Activated T-cell treated with anti-CD3 and anti-CD28 coated beads for 48 hours (primary cell): ENCODE measurements around the gene GPR150.
A peak's percentile ranks its signal among the peaks of the same experiment; 100 is the strongest.
"Not testable (repeated sequence)": the region's sequence is repeated elsewhere in the genome, so short reads cannot be mapped to it uniquely, and the experiment has no call there.

ENCODE experiments used
- DNase-seq: peaks from one replicate; pipeline ENCODE4 v3.0.0-alpha.2; 2020; ENCODE audit warnings: low read depth

GPR150 gene

DNA sequence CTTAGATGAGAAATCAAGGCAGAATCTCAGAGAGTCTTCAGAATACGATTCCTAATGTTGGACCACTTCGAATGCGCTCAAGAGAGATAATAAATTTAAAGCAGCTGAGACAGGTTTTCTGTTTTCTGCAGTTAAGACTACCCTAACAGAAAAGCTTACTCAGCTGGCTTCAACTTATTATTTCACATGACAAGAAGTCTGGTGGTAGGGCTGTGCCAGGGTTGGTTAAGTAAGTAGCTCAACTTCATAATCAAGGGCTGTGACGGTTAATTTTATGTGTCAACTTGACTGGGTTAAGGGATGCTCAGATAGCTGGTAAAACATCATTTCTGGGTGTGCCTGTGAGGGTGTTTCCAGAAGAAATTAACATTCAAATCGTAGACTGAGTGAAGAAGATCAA, 3.8 kb downstream of the GPR150 start:
- no peak for DNase-seq

DNA sequence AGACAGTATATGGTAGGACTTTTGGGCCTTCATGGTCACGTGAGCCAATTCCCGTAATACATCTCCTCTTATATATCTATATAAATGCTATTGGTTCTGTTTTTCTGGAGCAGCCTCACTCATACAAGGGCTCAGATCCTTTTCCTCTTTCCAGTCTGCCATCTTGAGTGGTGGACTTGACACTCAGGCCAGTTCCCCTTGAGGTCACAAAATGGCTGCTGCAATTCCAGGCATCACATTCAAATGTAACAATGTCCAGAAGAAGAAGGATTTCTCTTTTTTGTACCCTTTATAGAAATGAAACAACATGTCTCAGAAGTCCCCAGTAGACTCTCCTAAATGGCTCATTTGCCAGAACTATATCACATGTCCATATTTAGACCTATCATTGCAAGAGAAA, 4.5 kb downstream of the GPR150 start:
- DNase-seq = no peak

DNA sequence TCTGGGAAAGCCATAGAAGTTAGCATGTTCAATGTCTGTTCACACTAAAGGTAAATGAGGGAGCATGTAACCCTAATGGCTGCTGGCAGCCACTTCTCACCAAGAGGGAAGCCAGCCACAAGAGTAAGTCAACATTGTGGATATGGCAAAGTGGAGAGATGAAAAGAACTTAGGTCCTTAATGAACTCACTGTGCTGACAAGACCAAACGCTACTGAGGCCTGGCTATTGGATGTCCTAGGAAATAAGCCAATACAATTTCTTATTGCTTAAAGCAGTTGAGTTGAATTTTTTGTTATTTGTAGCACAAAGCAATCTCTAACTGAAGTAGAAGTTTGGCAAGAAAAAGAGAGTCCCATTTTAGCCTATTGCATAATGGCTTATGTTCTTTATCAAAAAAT, 6.8 kb downstream of the GPR150 start:
- no peak for DNase-seq

DNA sequence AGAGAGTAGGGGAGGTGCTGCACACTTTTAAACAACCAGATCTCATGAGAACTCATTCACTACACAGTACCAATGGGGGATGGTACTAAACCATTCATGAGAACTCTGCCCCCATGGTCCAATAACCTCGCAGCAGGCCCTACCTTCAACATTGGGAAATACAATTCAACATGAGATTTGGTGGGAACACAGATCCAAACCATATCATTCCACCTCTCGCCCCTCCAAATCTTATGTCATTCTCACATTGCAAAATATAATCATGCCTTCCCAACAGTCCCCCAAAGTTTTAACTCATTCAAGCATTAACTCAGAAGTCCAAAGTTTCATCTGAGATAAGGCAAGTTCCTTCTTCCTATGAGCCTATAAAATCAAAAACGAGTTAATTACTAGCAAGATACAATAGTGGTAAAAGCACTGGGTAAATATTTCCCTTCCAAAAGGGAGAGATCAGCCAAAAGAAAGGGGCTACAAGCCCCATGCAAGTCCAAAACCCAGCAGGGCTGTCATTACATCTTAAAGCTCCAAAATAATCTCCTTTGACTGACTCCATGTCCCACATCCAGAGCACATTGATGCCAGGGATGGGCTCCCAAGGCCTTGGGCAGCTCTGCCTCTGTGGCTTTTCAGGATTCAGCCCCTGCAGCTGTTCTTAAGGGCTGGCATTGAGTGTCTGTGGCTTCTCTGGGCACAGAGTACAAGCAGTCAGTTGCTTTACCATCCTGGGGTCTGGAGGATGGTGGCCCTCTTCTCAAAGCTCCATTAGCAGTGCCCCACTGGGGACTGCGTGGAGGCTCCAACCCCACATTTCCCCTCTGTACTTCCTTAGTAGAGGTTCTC, 8.3 kb downstream of the GPR150 start:
- no peak for DNase-seq

DNA sequence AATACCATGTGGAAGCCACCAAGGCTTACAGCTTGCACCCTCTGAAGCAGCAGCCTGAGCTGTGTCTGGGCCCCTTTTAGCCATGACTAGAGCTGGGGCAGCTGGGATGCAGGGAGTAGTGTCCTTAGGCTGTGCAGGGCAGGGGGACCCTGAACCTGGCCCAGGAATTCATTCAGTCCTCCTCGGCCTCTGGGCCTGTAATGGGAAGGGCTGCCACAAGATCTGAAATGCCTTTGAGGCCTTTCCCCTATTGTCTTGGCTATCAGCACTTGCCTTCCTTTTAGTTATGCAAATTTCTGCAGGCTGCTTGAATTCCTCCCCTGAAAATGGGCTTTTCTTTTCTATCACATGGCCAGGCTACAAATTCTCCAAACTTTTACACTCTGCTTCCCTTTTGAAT, 9.0 kb downstream of the GPR150 start:
- no peak for DNase-seq

DNA sequence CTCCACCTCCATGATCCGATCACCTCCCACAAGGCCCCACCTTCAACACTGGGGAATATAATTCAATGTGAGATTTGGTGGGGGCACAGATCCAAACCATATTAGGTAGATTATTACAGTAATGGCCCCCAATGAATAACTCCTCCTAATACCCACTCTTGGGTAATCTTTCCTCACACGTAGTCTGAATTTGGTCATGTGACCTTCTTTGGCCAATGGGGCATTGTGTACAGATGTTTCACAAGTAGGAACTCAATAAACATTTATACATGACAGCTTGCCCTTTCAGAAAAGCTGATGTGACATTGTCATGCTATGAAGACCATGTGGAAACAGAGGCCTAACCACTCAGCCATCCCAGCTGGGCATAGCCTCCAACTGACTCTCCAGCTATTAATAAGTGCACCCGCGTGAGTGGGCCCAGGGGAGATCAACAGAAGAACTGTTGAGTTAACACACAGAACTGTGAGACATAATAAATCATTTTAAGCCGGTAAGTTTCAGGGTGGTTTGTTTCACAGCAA, 10.6 kb downstream of the GPR150 start:
- no peak for DNase-seq

DNA sequence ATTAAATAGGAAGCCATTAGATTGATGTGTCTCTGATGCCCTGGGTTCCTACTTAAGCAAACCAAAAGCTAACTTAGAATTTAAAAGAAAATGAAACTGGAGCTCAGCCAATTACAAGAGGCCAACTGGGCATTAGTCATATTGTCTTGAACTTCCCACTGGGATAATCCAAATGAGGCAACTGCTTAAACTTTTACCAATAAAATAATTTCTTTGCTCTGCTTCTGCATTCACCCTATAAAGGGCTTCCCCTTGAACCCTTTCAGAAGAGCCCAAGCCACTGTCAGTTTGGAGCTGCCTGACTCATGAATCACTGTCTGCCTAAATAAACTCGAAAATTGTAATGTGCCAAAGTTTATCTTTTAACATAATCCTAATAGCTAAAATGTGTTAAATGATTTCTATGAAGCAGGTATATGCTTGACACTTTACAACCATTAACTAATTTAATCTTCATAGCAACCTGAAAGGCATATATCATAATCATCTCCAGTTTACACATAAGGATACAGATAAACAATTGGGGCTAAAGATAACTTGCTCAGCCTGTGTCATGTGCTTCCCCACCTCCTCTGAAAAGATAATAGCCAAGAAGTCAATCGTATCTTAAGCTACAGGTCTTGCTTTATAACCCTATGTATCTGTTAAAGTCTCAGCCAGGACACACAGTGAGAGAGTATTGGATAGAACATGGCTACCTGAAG, 11.5 kb downstream of the GPR150 start:
- no peak for DNase-seq

DNA sequence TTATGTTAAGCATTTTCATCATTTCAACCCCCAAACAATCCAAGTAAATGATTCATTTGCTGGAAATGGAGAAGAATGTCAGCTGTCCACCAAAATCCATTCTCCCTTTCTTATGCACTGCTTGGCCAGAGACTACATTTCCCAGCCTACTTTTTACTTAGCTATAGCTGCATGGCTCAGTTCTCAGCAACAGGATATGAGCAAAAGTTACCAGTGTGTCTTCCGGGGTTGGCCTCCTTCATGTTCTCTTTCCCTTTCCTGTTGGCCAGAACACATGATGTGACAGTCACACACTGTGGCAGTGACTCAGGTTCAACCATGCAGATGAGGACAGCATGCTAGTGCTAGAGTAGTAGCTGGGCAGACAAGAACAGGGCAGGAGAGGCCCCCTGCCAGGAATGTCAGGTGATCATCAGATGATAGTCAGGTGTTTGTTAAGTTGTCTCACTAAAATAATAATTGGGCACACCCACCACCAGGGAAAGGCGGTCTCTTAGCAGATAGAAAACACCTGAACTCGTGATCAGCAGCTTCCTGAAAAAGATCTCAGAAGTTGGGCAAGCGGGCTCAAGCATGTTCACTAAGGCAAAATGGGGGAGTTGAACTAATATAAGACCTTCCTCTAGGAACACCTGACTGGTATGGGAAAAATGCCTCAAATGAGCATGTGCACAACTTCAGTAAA, 12.2 kb downstream of the GPR150 start:
- DNase-seq = peak; percentile 50

DNA sequence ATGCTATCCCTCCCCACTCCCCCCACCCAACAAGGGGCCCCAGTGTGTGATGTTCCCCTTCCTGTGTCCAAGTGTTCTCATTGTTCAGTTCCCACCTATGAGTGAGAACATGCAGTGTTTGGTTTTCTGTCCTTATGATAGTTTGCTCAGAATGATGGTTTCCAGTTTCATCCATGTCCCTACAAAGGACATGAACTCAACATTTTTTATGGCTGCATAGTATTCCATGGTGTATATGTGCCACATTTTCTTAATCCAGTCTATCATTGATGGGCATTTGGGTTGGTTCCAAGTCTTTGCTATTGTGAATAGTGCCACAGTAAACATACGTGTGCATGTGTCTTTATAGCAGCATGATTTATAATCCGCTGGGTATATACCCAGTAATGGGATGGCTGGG, 13.1 kb downstream of the GPR150 start:
- not testable (repeated sequence) for DNase-seq

DNA sequence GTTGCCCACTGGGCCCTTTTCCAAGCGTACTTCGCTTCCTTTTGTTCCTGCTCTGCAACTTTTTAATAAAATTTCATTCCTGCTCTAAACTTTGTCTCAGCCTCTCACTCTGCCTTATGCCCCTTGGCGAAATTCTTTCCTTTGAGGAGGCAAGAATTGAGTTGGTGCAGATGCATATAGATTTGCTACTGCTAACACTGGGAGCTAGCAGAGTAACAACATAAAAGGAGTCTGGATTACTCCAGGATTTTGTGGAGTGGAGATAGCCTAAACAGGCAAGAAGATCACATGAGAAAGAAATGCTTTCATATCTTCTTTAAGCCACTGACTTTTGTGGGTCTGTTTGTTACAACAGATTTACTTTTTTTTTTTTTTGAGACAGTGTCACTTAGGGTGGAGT, 13.8 kb downstream of the GPR150 start:
- DNase-seq = no peak

DNA sequence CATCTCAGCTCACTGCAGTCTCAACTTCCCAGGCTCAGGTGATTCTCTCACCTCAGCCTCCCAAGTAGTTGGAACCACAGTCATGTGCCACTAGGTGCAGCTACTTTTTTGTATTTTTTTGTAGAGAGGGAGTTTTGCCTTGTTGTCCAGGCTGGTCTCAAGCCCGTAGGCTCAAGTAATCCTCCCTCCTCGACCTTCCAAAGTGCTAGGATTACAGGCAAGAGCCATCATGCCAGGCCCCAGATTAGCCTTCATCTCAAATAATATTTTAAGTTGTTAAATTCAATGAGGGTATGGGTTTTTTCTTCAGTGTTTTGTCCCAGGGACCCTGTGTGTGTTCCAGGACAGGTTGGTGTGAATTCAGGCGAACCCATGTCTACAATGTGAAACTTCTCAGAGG, 14.2 kb downstream of the GPR150 start:
- DNase-seq = no peak

DNA sequence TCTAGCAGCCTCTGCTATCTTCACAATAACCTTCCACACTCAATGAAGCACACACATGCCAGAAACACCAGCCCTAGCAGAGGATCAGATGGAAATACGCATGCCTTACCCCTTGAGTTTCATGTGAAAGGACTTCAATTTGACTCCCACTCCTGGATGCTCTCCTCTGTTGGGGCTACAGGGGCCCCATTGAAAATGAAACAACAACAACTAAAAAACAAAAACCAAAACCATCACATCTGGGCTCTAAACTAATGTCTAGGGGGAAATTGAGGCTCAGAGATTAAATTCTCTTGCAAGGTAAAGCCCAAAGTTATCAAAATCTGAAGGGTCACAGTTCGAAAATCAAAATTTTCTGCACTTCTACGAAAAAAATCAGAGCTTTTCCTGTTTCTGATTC, 18.7 kb downstream of the GPR150 start:
- DNase-seq = no peak

DNA sequence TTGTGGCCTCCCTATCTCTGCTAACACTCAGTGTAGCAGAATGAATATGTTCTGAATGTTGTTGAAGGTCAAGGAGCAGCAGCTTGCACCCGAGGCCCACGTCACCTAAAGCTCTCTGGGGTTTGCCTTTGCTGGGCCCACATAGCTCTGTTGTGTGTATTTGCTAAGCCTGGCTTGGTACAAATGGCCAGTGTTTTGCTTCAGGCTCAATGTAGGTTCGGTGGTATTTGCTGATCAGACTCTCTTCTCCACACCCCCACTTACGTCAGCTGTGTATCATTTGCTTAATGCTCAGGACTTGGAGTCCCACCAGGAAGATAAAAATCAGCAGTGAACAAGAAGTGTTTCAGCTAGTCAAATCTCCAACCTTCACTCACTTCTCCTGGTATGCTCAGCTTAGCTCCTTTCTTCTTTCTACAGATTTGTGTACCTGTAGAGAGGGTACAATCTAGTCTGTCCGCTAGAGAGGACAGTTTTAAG, 21.9 kb downstream of the GPR150 start:
- DNase-seq = no peak

DNA sequence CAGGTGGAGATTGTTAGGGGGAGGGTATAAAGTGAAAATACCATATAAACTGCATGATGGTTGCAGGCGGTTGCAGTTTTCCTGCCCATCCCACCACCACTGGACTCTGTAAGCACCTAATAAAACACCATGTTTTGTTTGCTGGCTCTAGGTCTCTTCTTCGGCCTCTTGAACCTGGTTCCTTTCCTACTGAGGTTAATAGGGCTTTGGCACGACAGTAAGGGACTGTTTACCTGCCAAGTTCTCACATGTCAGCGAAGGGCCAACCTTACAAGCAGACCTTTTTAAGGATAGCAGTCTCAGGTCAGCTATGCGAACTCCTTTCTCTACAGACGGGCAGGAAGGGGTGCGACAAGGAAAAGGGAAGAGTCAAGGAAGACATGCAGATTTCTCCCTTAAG, 23.3 kb downstream of the GPR150 start:
- DNase-seq = no peak

DNA sequence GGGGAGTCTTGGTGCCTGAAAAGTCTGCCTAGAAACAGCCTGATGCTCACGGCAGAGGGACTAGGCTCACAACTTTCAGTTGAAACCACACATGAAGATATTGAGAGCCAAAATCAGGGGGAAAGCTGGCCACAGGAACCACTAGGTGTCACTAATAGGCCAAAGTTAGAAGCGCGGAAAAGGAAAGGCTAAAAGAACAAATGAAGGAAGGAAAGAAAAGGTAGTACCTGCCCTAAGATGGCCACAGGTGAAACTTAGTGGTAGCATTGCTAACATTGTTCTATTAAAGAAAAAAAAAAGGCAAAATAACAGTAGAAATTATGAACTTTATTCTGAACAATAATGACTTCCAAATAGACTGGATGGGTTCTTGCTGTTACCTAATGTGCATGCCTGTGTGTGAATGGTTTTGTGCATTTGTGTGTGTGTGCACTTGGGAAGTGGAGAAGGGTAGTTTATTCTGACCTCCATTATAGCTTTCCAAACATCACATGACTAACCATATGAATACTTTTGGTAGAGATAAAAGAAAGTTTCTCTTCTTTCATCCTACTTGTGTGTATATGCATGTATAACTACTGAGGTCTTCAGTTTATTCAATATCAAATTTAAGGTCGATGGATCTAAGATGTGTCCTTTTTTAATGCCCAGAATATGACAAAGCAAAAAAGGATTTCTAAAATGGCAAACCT, 24.6 kb downstream of the GPR150 start:
- DNase-seq = peak; percentile 24

DNA sequence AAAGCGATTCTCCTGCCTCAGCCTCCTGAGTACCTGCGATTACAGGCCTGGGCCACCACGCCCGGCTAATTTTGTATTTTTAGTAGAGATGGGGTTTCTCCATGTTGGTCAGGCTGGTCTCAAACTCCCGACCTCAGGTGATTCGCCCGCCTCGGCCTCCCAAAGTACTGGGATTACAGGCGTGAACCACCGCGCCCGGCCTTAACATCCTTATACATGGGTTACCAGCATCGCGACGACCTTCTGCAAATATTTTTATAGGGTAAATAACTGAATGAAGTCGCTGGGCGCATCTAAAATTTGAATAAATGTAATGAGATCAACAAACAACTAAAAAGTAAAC, 26.3 kb downstream of the GPR150 start:
- DNase-seq = not testable (repeated sequence)

DNA sequence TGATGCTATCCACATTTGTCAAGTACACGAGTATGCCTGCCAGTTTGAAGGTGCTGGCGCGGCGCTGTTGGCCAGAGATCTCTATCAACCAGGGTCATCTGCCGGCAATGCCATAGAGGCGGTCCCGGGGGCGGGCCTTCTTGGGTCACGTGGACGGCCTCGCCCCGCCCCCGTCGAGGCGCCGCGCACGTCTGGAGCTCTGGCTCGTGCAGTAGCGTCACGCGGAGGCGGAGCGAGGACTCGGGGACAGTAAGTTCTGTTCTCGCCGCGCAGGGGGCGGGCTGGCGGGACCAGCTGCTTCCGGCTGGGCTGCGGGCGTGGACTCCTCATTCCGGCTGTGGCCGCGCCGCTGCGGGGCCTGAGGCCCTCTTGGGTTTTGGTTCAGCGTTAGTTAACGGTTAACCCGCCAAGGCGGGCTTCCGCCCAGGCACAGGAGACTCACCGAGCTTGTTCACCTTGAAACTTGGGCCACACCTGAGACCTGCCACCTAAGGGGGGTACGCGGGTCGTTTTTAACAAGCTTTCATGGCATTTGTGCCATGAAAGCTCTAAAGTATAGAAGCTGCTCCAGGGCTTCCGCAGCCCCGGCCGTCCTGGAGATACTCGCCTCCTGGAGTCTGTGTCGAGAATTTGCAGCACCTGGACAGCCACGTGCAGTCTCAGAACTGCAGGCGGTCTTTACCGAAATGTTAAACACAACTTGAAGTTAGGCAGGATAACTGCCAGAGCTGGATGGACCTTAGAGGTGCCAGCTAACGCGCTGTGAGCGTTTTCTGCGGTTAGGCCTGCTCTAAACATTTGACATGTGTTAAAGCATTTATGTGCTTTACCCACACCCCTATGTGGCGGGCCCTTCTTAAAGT, 26.9 kb downstream of the GPR150 start, which contains the start of gene RFESD:
RFESD (plus strand) TSS at position 209 of the 863 bp plus-strand sequence. CDS start 5,495 bp downstream, outside the sequence.
- peak; percentile 95 for DNase-seq

DNA sequence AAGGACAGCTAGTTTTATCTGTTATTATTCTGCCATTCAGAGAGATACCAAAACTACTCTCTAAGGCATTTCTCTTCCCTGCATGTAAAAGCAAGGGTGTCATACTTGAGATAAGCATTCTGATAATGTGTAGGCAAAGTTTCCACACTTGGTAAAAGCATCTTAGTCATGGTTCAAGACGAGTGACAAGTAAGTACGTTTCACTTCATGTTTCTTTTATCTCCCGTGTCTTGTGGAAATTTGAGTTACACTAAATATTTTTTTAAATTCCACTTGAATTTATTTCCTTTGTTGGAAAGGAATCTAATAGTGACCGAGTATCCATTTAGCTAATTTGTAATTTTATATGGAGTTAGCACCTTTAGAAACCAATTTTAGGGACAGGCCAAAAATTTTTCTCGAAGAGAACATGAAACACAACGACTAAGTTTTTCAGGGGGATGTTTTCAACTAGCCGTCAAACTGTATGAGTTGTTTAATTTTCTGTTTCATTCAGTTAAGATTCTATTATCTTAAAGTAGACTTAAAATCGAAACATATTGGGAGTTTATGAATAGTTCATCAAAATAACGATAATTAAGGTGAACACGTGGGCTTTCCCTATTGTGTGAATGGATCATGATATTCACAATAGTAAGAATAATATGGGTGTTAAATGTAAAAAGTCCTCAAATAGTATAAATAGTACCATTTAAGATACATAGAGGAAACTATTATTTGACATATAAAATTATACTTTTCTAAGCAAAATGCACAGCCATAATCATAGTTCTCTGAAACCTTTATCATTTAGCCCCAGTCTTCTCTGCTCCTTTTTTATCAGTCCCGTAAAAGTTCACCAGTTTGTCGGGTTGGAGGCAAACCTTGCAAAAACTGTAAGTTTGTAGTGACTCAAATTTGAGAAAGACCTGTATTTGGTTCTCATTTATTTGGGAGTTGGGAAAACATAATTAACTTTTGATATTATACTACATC, 28.3 kb downstream of the GPR150 start:
- DNase-seq = no peak

DNA sequence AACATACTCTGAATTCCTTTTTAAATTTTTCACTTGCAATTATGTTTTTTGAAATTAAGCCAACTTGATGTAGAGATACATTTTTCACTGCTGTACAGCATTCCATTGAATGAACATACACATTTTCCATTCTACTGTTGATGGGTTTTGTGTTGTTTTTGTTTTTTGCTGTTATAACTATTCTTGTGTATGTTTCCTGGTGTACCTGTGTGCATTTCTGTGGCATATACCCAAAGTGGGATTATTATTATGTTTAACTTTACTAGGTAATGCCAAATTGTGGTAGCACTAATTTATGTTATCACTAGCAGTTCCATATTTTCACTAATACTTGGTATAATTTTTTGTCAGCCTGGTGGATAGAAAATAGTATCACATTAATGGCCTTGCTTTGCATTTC, 29.4 kb downstream of the GPR150 start:
- no peak for DNase-seq
